Nephron (organoid): ENCODE measurements around the gene PTPRN2.

ENCODE experiments used
- H3K27ac Mint-ChIP-seq, 3 experiments: 2 replicates each; pipeline ENCODE4 v1.8.0; 2020; ENCODE audit warnings: mixed read lengths in 3 of 3, mild to moderate bottlenecking in 2 of 3, moderate library complexity in 1 of 3
- H3K27me3 Mint-ChIP-seq: 2 replicates; pipeline ENCODE4 v1.8.0; 2021; ENCODE audit warnings: low read depth, mild to moderate bottlenecking, moderate library complexity, mixed read lengths
- H3K36me3 Mint-ChIP-seq: 2 replicates; pipeline ENCODE4 v1.8.0; 2020; ENCODE audit warnings: low read depth, mixed read lengths
- H3K4me1 Mint-ChIP-seq: 2 replicates; pipeline ENCODE4 v1.8.0; 2020; ENCODE audit warnings: mixed read lengths
- H3K4me3 Mint-ChIP-seq, 3 experiments: 2 replicates each; pipeline ENCODE4 v1.8.0; 2020; ENCODE audit warnings: mild to moderate bottlenecking in 3 of 3, mixed read lengths in 3 of 3, moderate library complexity in 2 of 3
- H3K9me3 Mint-ChIP-seq: 2 replicates; pipeline ENCODE4 v1.8.0; 2020; ENCODE audit warnings: mixed read lengths
- TF ChIP-seq, protein P1 (sequence below), 3 experiments: fragments of 200-600 bp; sonication (generic); IDR thresholded peaks; one replicate each; pipeline ENCODE4 v1.5.0; 2021; ENCODE audit warnings: antibody characterized with exemption in 3 of 3; ENCODE audit not compliant: unreplicated experiment in 3 of 3

Gene PTPRN2

DNA sequence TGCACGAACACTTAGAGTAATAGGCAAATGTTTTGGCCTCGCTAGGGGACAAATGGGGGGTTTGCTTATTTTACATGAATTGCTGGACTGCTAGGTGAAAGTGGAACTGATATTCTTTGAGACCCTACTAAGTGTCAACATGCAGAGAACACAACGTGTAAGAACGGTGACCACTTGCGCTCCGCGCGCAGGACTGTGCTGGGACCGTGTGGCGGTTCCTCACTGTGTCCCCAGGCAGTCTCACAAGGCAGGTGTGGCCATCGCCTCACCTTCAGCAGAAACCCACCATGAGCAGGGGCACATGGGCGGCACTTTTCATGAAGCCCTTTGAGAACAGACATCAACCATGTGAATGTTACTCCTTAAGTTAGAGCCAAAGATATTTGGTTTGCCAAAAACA is 27.2 kb downstream of the PTPRN2 start:
- Mint-ChIP-seq H3K36me3 (no peaks in the 10 kb centered on the region), H3K27me3 (peaks cover 11% of the 10 kb centered on the region), H3K4me3 (no peak overlapping the region), H3K4me1 (no peaks in the 10 kb centered on the region), H3K9me3 (peaks cover 3% of the 10 kb centered on the region), H3K27ac (no peak overlapping the region)
- TF ChIP-seq, protein P1, sequence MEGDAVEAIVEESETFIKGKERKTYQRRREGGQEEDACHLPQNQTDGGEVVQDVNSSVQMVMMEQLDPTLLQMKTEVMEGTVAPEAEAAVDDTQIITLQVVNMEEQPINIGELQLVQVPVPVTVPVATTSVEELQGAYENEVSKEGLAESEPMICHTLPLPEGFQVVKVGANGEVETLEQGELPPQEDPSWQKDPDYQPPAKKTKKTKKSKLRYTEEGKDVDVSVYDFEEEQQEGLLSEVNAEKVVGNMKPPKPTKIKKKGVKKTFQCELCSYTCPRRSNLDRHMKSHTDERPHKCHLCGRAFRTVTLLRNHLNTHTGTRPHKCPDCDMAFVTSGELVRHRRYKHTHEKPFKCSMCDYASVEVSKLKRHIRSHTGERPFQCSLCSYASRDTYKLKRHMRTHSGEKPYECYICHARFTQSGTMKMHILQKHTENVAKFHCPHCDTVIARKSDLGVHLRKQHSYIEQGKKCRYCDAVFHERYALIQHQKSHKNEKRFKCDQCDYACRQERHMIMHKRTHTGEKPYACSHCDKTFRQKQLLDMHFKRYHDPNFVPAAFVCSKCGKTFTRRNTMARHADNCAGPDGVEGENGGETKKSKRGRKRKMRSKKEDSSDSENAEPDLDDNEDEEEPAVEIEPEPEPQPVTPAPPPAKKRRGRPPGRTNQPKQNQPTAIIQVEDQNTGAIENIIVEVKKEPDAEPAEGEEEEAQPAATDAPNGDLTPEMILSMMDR (IDR thresholded peaks at IDR 0.05; ENCODE audit: unreplicated experiment in 3 of 3): no peak

DNA sequence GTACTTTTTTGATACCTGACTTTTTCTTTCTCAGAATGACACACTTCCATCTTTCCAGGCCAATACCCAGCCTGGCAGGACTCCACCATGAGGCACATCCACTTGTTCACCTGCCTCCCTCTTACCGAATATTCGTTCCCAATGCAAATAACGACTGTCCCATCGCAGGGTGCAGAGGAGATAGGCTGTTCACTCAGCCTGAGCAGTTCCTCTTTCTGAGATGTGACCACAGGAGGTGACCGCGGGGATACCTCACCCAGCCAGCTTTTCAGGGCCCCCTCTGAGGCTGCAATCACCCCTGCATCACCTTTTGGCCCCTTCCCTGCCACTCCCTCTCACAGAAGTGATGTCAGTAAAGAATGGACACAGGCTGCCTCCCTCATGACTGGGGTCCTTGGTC is 28.3 kb downstream of the PTPRN2 start:
- no peaks in the 10 kb centered on the region for H3K36me3 Mint-ChIP-seq
- H3K27ac Mint-ChIP-seq: no peak overlapping the region
- no peak overlapping the region for H3K4me3 Mint-ChIP-seq
- peaks cover 3% of the 10 kb centered on the region for H3K9me3 Mint-ChIP-seq
- H3K4me1 Mint-ChIP-seq: no peaks in the 10 kb centered on the region
- TF ChIP-seq, protein P1 (IDR thresholded peaks at IDR 0.05; ENCODE audit: unreplicated experiment in 3 of 3): no peak
- H3K27me3 Mint-ChIP-seq: peaks cover 3% of the 10 kb centered on the region

DNA sequence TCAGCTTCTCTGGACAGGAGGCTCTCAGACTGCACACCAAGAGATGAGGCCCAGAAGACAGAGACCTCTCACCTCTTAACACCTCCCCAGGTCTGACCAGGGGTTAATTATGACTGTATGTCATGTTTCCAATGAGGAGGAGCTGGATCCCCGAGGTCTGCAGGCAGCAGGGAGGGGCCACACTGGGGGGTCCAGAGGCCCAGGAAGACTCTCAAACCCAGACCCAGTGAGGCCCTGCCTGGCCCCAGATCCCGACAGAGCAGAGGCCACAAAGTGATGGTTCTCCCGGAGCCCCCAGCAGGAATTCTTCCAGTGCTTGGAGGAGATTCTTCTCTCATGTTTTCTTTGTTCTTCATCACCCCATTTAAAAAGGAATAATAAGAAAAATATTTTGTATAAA is 28.8 kb downstream of the PTPRN2 start:
- Mint-ChIP-seq H3K36me3 (no peaks in the 10 kb centered on the region), H3K4me3 (no peak overlapping the region), H3K27me3 (peaks cover 3% of the 10 kb centered on the region), H3K9me3 (peaks cover 3% of the 10 kb centered on the region), H3K27ac (no peak overlapping the region), H3K4me1 (no peaks in the 10 kb centered on the region)
- TF ChIP-seq, protein P1 (IDR thresholded peaks at IDR 0.05; ENCODE audit: unreplicated experiment in 3 of 3): no peak

DNA sequence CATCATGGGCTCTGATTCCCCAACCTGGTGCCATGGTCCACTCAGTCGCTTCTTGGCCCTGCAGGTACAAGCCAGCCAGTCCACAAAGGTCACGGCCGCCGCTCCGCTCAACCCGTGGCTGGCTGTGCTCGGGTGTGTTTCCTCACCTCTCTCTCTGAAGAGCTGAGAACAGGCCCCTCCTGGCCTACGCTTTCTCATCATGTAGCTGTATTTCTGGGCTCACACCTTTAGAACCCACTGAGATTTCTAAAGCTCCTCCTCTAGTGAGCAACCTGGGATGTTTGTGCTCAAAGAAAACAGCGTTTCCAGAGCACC is 30.2 kb downstream of the PTPRN2 start:
- H3K4me3 Mint-ChIP-seq: no peak overlapping the region
- no peaks in the 10 kb centered on the region for H3K4me1 Mint-ChIP-seq
- no peaks in the 10 kb centered on the region for H3K36me3 Mint-ChIP-seq
- TF ChIP-seq, protein P1 (IDR thresholded peaks at IDR 0.05; ENCODE audit: unreplicated experiment in 3 of 3): no peak
- H3K9me3 Mint-ChIP-seq: peaks cover 3% of the 10 kb centered on the region
- H3K27ac Mint-ChIP-seq: no peak overlapping the region
- peaks cover 10% of the 10 kb centered on the region for H3K27me3 Mint-ChIP-seq

DNA sequence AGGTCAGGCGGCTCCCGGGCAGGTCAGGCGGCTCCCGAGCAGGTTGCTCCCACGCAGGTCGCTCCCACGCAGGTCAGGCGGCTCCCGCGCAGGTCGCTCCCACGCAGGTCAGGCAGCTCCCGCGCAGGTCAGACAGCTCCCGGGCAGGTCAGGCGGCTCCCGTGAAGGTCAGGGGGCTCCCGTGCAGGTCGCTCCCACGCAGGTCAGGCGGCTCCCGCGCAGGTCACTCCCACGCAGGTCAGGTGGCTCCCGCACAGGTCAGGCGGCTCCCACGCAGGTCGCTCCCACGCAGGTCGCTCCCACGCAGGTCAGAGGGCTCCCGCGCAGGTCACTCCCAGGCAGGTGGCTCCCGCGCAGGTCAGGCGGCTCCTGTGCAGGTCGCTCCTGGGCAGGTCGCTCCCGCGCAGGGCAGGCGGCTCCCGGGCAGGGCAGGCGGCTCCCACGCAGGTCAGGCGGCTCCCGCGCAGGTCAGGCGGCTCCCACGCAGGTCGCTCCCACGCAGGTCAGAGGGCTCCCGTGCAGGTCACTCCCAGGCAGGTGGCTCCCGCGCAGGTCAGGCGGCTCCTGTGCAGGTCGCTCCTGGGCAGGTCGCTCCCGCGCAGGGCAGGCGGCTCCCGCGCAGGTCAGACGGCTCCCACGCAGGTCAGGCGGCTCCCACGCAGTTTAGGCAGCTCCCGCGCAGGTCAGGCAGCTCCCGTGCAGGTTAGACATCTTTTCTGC is 30.7 kb downstream of the PTPRN2 start:
- TF ChIP-seq, protein P1 (IDR thresholded peaks at IDR 0.05; ENCODE audit: unreplicated experiment in 3 of 3): no peak
- Mint-ChIP-seq H3K27ac (no peak overlapping the region), H3K4me3 (no peak overlapping the region), H3K36me3 (no peaks in the 10 kb centered on the region), H3K9me3 (peaks cover 3% of the 10 kb centered on the region), H3K27me3 (peaks cover 11% of the 10 kb centered on the region), H3K4me1 (no peaks in the 10 kb centered on the region)

DNA sequence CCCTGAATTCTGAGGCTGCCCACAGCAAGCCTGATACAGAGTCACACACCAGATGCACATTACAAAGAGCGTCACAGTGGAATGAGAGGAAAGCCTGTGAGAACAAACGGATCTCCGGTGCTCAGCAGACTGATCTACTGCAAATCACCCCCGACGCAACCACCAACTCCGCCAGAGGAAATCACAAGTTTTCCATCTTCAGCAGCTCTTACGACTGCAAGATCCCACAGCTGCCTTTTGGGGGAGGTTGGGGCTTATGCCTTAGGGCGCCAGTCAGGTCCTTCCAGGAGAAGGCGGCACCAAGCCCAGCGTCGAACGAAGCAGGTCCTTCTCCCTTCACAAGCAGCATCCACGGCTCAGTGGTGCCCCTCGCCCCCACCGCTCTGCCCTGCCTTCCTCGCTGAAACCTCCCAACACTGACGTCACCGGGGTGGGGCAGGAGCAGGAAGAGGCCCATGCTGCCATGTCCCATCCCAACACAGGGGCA is 32.5 kb downstream of the PTPRN2 start:
- Mint-ChIP-seq H3K36me3 (no peaks in the 10 kb centered on the region), H3K27ac (no peak overlapping the region), H3K27me3 (peaks cover 19% of the 10 kb centered on the region), H3K9me3 (peaks cover 3% of the 10 kb centered on the region), H3K4me1 (no peaks in the 10 kb centered on the region), H3K4me3 (no peak overlapping the region)
- TF ChIP-seq, protein P1 (IDR thresholded peaks at IDR 0.05; ENCODE audit: unreplicated experiment in 3 of 3): no peak
